ENCODE data around the gene RNU6-1.

RNU6-1 gene

DNA sequence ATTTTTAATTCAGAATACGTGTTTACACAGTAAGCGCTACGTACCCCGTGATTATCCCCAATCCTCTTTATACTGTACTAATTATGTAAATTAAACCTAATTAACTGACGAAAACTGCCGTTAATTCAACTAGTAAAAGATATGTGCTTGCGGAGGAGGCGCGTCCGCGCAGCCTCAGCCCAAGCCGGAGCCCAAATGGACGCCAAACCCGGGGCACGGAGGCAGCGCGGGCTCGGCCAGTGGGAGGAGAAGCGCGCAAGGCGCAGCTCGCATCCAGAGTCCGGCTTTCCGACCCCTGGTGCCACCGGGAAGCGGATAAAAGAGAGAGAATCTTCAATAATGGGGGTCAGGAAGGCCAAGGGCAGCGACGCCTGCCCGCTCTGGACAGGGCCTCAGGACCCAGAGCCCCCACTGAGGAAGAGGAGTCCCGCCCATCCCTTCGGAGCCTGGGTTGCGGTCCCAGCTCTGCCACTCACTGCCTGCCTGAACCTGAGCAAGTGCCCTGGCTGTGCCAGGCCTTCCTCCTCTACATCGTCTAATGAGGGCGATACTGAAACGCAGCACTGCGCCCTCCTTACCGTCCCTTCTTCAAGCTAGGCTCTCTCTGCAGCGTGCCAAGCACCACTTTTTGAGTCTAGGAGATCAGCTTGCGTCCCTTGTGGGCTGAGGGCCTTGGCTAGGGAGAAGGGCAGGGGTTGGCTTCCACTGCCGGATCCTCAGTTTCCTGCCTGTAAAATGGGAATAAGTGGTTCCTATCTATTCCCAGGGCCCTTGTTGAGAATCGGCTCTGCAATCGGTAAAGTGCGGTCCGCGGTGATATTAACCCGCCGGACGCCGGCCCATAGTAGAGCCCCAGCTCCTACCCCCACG, 19.5 kb downstream of the RNU6-1 start:
- Histone ChIP-seq H2BK12ac (ENCODE audit: low read length) (no peak overlapping the region), H3K4me2 (ENCODE audit: insufficient read depth, low read length, poor library complexity, severe bottlenecking) (no peak overlapping the region), H3K14ac (ENCODE audit: low read length) (no peak overlapping the region), H2BK15ac (ENCODE audit: low read length) (no peak overlapping the region), H2BK5ac (ENCODE audit: low read length) (no peak overlapping the region), H3K23ac (ENCODE audit: low read depth, low read length, poor library complexity) (peak overlapping the region; percentile 16), H2AK5ac (ENCODE audit: low read depth, low read length) (no peak overlapping the region), H3K18ac (ENCODE audit: low read length) (no peak overlapping the region), H3K9ac (ENCODE audit: low read depth, low read length, poor library complexity) (no peak overlapping the region), H3K9me3 (replicated peaks in 1 of 2; ENCODE audit: control insufficient read depth in 2 of 2, insufficient read depth in 1 of 2, low read depth in 1 of 2, low read length in 2 of 2) (peaks cover 9 to 16% of the 10 kb centered on the region in 2 donors), H2BK120ac (ENCODE audit: low read depth, low read length) (no peak overlapping the region), H3K36me3 (replicated peaks in 1 of 2; ENCODE audit: control insufficient read depth in 2 of 2, insufficient read depth in 2 of 2, low read length in 2 of 2) (no peaks in the 10 kb centered on the region), H3K4me1 (ENCODE audit: control insufficient read depth in 2 of 2, insufficient read depth in 1 of 2, low read depth in 1 of 2, low read length in 2 of 2) (peaks cover 4 to 18% of the 10 kb centered on the region in 2 donors), H3K27me3 (ENCODE audit: control insufficient read depth in 3 of 3, insufficient read depth in 3 of 3, low read depth in 1 of 3, low read length in 3 of 3) (peaks cover 55 to 84% (median 79%) of the 10 kb centered on the region in 3 experiments), H4K91ac (ENCODE audit: low read depth, low read length, poor library complexity) (no peak overlapping the region), H2AFZ (ENCODE audit: low read length) (no peak overlapping the region), H3K79me1 (ENCODE audit: low read depth, low read length) (no peaks in the 10 kb centered on the region), H3K4me3 (ENCODE audit: low read length in 2 of 2) (no peak overlapping the region), H4K8ac (ENCODE audit: low read depth, low read length) (no peak overlapping the region), H3K27ac (replicated peaks; ENCODE audit: low read length) (no peak overlapping the region), H3K4ac (ENCODE audit: low read length) (no peak overlapping the region)
- WGBS, 2 donors (ENCODE audit: extremely low coverage in 2 of 2, insufficient read length in 2 of 2, insufficient replicate concordance in 1 of 2) = no CpG with 5 or more reads among the region's 50 CpGs
- DNase-seq (ENCODE audit: low spot score) = no peak

DNA sequence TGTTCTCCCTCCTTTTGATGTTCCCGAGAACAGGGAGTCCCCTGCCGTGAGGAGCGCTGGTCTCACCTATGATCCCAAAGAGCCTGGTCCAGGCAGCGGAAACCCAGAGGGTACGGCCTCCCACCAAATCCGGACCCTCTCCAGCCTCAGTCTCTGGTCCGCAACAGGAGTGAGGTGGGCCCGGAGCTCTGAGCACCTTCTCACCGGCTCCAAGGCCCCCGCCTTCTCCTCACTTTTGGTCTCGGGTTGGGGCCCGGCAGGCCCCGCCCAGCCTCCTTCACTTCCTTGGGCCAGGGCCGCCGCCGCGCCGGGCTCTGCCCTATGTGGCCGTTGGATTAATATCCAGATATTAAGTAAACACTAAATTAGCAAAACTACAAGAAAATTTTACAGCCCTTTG, 20.2 kb downstream of the RNU6-1 start:
- H3K4me1 ChIP-seq (ENCODE audit: control insufficient read depth in 2 of 2, insufficient read depth in 1 of 2, low read depth in 1 of 2, low read length in 2 of 2) = peaks cover 4 to 18% of the 10 kb centered on the region in 2 donors
- H3K4me3 ChIP-seq (ENCODE audit: low read length in 2 of 2) = no peak overlapping the region
- H3K14ac ChIP-seq (ENCODE audit: low read length) = peak overlapping the region; percentile 39
- no peak overlapping the region for H3K4ac ChIP-seq (ENCODE audit: low read length)
- H2BK120ac ChIP-seq (ENCODE audit: low read depth, low read length) = no peak overlapping the region
- H3K18ac ChIP-seq (ENCODE audit: low read length) = no peak overlapping the region
- H2AK5ac ChIP-seq (ENCODE audit: low read depth, low read length) = no peak overlapping the region
- no peaks in the 10 kb centered on the region for H3K36me3 ChIP-seq (replicated peaks in 1 of 2; ENCODE audit: control insufficient read depth in 2 of 2, insufficient read depth in 2 of 2, low read length in 2 of 2)
- H3K27me3 ChIP-seq (ENCODE audit: control insufficient read depth in 3 of 3, insufficient read depth in 3 of 3, low read depth in 1 of 3, low read length in 3 of 3) = peaks cover 50 to 78% (median 73%) of the 10 kb centered on the region in 3 experiments
- no peak overlapping the region for H3K9ac ChIP-seq (ENCODE audit: low read depth, low read length, poor library complexity)
- H2BK5ac ChIP-seq (ENCODE audit: low read length) = no peak overlapping the region
- H3K9me3 ChIP-seq (replicated peaks in 1 of 2; ENCODE audit: control insufficient read depth in 2 of 2, insufficient read depth in 1 of 2, low read depth in 1 of 2, low read length in 2 of 2) = peaks cover 12 to 19% of the 10 kb centered on the region in 2 donors
- no peaks in the 10 kb centered on the region for H3K79me1 ChIP-seq (ENCODE audit: low read depth, low read length)
- no peak overlapping the region for H2BK12ac ChIP-seq (ENCODE audit: low read length)
- H2BK15ac ChIP-seq (ENCODE audit: low read length) = no peak overlapping the region
- peak overlapping the region; percentile 76 for H3K23ac ChIP-seq (ENCODE audit: low read depth, low read length, poor library complexity)
- no peak overlapping the region for H2AFZ ChIP-seq (ENCODE audit: low read length)
- H4K91ac ChIP-seq (ENCODE audit: low read depth, low read length, poor library complexity) = no peak overlapping the region
- no peak overlapping the region for H3K27ac ChIP-seq (replicated peaks; ENCODE audit: low read length)
- no peak overlapping the region for H4K8ac ChIP-seq (ENCODE audit: low read depth, low read length)
- DNase-seq (ENCODE audit: low spot score) = no peak
- H3K4me2 ChIP-seq (ENCODE audit: insufficient read depth, low read length, poor library complexity, severe bottlenecking) = no peak overlapping the region
- no CpG with 5 or more reads among the region's 19 CpGs for WGBS, 2 donors (ENCODE audit: extremely low coverage in 2 of 2, insufficient read length in 2 of 2, insufficient replicate concordance in 1 of 2)

DNA sequence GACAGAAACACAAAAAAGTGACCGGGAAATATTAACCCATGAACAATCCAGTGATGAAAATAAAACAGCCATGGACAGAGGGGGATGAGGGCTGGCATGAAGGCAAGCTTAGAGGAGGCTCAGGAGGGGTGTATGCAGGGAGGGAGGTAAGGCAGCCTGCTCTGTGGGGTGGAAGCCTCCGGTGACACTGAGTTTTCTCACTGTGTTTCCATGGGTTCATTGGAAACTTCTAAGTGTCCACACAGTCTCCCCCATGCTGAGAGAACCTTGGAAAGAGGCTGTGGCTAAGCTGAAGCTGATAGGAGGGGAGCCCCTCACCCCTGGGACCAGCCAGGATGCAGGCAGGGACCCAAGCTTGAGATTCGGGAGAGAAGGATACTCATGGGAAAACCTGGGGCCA, 21.4 kb downstream of the RNU6-1 start:
- H3K27me3 ChIP-seq (ENCODE audit: control insufficient read depth in 3 of 3, insufficient read depth in 3 of 3, low read depth in 1 of 3, low read length in 3 of 3) = peaks cover 39 to 66% (median 61%) of the 10 kb centered on the region in 3 experiments

DNA sequence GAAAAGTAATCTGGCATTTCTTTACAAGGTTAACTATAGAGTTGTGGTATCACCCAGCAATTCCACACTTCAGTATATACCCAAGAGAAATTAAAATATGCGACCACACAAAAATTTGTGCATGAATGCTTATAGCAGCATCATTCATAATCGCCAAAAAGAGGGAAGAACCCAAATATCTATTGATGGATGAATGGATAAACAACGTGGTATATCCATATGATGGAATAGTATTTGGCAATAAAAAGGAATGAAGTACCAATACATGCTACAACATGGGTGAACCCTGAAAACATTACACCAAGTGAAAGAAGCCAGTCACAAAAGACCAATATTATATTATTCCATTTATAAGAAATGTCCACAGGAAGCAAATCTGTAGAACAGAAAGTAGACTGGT, 23.2 kb downstream of the RNU6-1 start:
- no peak overlapping the region for H3K4me3 ChIP-seq (ENCODE audit: low read length in 2 of 2)
- H3K9me3 ChIP-seq (replicated peaks in 1 of 2; ENCODE audit: control insufficient read depth in 2 of 2, insufficient read depth in 1 of 2, low read depth in 1 of 2, low read length in 2 of 2) = peaks cover 10 to 19% of the 10 kb centered on the region in 2 donors
- no peak overlapping the region for H2AFZ ChIP-seq (ENCODE audit: low read length)
- no peak overlapping the region for H3K23ac ChIP-seq (ENCODE audit: low read depth, low read length, poor library complexity)
- H3K18ac ChIP-seq (ENCODE audit: low read length) = no peak overlapping the region
- no peaks in the 10 kb centered on the region for H3K36me3 ChIP-seq (replicated peaks in 1 of 2; ENCODE audit: control insufficient read depth in 2 of 2, insufficient read depth in 2 of 2, low read length in 2 of 2)
- H3K4me2 ChIP-seq (ENCODE audit: insufficient read depth, low read length, poor library complexity, severe bottlenecking) = no peak overlapping the region
- H2BK15ac ChIP-seq (ENCODE audit: low read length) = no peak overlapping the region
- H4K91ac ChIP-seq (ENCODE audit: low read depth, low read length, poor library complexity) = no peak overlapping the region
- no CpG with 5 or more reads among the region's 3 CpGs for WGBS, 2 donors (ENCODE audit: extremely low coverage in 2 of 2, insufficient read length in 2 of 2, insufficient replicate concordance in 1 of 2)
- no peak overlapping the region for H4K8ac ChIP-seq (ENCODE audit: low read depth, low read length)
- no peak overlapping the region for H2AK5ac ChIP-seq (ENCODE audit: low read depth, low read length)
- no peak overlapping the region for H3K9ac ChIP-seq (ENCODE audit: low read depth, low read length, poor library complexity)
- no peaks in the 10 kb centered on the region for H3K79me1 ChIP-seq (ENCODE audit: low read depth, low read length)
- H3K27me3 ChIP-seq (ENCODE audit: control insufficient read depth in 3 of 3, insufficient read depth in 3 of 3, low read depth in 1 of 3, low read length in 3 of 3) = peaks cover 23 to 48% (median 43%) of the 10 kb centered on the region in 3 experiments
- H3K4me1 ChIP-seq (ENCODE audit: control insufficient read depth in 2 of 2, insufficient read depth in 1 of 2, low read depth in 1 of 2, low read length in 2 of 2) = peaks cover 7 to 10% of the 10 kb centered on the region in 2 donors
- no peak for DNase-seq (ENCODE audit: low spot score)
- no peak overlapping the region for H3K27ac ChIP-seq (replicated peaks; ENCODE audit: low read length)
- H2BK12ac ChIP-seq (ENCODE audit: low read length) = no peak overlapping the region
- no peak overlapping the region for H3K14ac ChIP-seq (ENCODE audit: low read length)
- H2BK120ac ChIP-seq (ENCODE audit: low read depth, low read length) = no peak overlapping the region
- H3K4ac ChIP-seq (ENCODE audit: low read length) = no peak overlapping the region
- H2BK5ac ChIP-seq (ENCODE audit: low read length) = no peak overlapping the region

More for the DNA sequence above, 21.4 kb downstream of the RNU6-1 start:
- H3K9me3 ChIP-seq (replicated peaks in 1 of 2; ENCODE audit: control insufficient read depth in 2 of 2, insufficient read depth in 1 of 2, low read depth in 1 of 2, low read length in 2 of 2) = peaks cover 12 to 19% of the 10 kb centered on the region in 2 donors
- no peak overlapping the region for H2BK15ac ChIP-seq (ENCODE audit: low read length)
- H3K79me1 ChIP-seq (ENCODE audit: low read depth, low read length) = no peaks in the 10 kb centered on the region
- peaks cover 2 to 10% of the 10 kb centered on the region in 2 donors for H3K4me1 ChIP-seq (ENCODE audit: control insufficient read depth in 2 of 2, insufficient read depth in 1 of 2, low read depth in 1 of 2, low read length in 2 of 2)
- H2AFZ ChIP-seq (ENCODE audit: low read length) = no peak overlapping the region
- no peaks in the 10 kb centered on the region for H3K36me3 ChIP-seq (replicated peaks in 1 of 2; ENCODE audit: control insufficient read depth in 2 of 2, insufficient read depth in 2 of 2, low read length in 2 of 2)
- H3K23ac ChIP-seq (ENCODE audit: low read depth, low read length, poor library complexity) = no peak overlapping the region
- no CpG with 5 or more reads among the region's 3 CpGs for WGBS, 2 donors (ENCODE audit: extremely low coverage in 2 of 2, insufficient read length in 2 of 2, insufficient replicate concordance in 1 of 2)
- no peak overlapping the region for H4K91ac ChIP-seq (ENCODE audit: low read depth, low read length, poor library complexity)
- H3K4me3 ChIP-seq (ENCODE audit: low read length in 2 of 2) = no peak overlapping the region
- H3K9ac ChIP-seq (ENCODE audit: low read depth, low read length, poor library complexity) = no peak overlapping the region
- no peak overlapping the region for H4K8ac ChIP-seq (ENCODE audit: low read depth, low read length)
- no peak overlapping the region for H3K4me2 ChIP-seq (ENCODE audit: insufficient read depth, low read length, poor library complexity, severe bottlenecking)
- no peak for DNase-seq (ENCODE audit: low spot score)
- no peak overlapping the region for H2BK12ac ChIP-seq (ENCODE audit: low read length)
- H3K14ac ChIP-seq (ENCODE audit: low read length) = no peak overlapping the region
- no peak overlapping the region for H3K18ac ChIP-seq (ENCODE audit: low read length)
- H2AK5ac ChIP-seq (ENCODE audit: low read depth, low read length) = no peak overlapping the region
- no peak overlapping the region for H2BK5ac ChIP-seq (ENCODE audit: low read length)
- no peak overlapping the region for H2BK120ac ChIP-seq (ENCODE audit: low read depth, low read length)
- no peak overlapping the region for H3K27ac ChIP-seq (replicated peaks; ENCODE audit: low read length)
- H3K4ac ChIP-seq (ENCODE audit: low read length) = no peak overlapping the region

Measured in neuronal stem cell (in vitro differentiated cells).